ENCODE data around the gene TAOK3. TPM values are rescaled to one million over a fixed set of nuclear protein-coding genes. Genes with fewer than 3 reads are reported as not detected.

TAOK3 gene
- total RNA-seq, 4 donors from 2014 or later: 91.2 to 111 (median 93.2) TPM

DNA sequence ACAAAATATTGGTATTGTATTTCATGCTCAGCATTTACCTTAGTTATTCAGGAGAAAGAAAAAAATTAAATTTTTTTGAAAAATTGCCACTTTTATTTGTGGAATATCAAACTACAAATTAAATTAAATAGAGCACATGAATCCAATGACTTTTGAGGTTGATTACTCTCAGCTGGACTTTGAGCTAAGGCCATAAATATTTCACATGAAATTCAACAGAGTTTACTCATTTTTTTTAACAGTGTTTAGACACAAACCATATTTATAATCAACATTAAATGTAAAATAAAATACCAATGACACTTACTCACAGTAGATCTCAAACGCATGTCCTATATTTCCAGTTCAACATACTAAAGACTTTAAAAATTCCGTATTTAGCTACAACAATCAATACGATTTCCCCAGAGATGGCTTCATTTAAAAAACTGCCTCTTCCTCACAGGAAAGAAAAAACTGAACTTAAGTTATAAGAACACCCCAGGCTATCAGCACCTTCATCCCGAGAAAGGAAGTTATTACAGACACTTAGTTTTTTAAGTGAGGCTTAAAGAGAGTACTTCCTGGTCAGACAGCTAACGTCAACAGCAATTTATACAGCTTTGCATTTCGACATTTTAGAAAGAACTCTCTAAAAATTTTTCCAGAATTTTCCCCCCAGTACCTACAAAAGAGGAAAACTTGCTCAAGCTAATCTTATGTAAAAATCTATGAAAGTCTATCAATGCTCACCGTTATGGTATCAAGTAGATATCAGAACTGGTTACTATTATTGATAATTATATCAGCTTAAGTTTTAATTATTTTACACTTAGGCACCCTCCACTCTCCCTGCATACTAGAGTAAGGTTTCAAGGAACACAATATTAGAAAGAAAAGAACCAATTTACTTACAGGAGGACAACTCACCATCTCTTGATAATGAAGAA, 13.8 kb downstream of the TAOK3 start:
- Histone ChIP-seq H3K4me3 (peak overlapping the region; percentile 26 to 37 (median 30)), H3K9me3 (no peaks in the 10 kb centered on the region), H3K27me3 (no peaks in the 10 kb centered on the region), H3K27ac (peak overlapping the region; percentile 50 to 72 (median 56)), H3K4me1 (peaks cover 0 to 30% (median 7%) of the 10 kb centered on the region in 4 donors), H3K36me3 (no peaks in the 10 kb centered on the region)
- DNase-seq: no peak
- TF ChIP-seq, protein P1, sequence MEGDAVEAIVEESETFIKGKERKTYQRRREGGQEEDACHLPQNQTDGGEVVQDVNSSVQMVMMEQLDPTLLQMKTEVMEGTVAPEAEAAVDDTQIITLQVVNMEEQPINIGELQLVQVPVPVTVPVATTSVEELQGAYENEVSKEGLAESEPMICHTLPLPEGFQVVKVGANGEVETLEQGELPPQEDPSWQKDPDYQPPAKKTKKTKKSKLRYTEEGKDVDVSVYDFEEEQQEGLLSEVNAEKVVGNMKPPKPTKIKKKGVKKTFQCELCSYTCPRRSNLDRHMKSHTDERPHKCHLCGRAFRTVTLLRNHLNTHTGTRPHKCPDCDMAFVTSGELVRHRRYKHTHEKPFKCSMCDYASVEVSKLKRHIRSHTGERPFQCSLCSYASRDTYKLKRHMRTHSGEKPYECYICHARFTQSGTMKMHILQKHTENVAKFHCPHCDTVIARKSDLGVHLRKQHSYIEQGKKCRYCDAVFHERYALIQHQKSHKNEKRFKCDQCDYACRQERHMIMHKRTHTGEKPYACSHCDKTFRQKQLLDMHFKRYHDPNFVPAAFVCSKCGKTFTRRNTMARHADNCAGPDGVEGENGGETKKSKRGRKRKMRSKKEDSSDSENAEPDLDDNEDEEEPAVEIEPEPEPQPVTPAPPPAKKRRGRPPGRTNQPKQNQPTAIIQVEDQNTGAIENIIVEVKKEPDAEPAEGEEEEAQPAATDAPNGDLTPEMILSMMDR (IDR thresholded peaks at IDR 0.05): no peak
- TF ChIP-seq POLR2A (IDR thresholded peaks at IDR 0.05): no peak

DNA sequence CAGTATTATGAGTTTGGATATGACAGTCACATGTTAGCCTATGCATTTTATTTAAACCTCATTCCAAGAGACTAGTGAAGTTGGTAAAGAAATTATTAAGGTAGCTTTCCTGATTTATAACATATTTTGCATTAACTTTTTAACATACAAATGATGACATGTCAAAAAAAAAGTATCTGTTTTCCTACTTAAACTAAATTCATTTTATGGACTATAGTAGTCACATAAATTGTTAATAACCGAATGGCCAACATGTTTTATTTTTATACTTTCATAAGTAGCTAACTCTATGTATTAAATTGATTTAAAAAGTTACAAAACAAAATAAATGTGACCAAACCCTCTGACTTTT, 14.7 kb downstream of the TAOK3 start:
- Histone ChIP-seq H3K4me1 (peaks cover 0 to 30% (median 7%) of the 10 kb centered on the region in 4 donors), H3K27me3 (no peaks in the 10 kb centered on the region), H3K36me3 (no peaks in the 10 kb centered on the region), H3K9me3 (no peaks in the 10 kb centered on the region), H3K27ac (peak overlapping the region in 1 of 4 donors; percentile 72), H3K4me3 (peak overlapping the region in 1 of 4 donors; percentile 37)
- no peak for DNase-seq
- TF ChIP-seq POLR2A (IDR thresholded peaks at IDR 0.05): no peak
- TF ChIP-seq, protein P1 (IDR thresholded peaks at IDR 0.05): no peak

DNA sequence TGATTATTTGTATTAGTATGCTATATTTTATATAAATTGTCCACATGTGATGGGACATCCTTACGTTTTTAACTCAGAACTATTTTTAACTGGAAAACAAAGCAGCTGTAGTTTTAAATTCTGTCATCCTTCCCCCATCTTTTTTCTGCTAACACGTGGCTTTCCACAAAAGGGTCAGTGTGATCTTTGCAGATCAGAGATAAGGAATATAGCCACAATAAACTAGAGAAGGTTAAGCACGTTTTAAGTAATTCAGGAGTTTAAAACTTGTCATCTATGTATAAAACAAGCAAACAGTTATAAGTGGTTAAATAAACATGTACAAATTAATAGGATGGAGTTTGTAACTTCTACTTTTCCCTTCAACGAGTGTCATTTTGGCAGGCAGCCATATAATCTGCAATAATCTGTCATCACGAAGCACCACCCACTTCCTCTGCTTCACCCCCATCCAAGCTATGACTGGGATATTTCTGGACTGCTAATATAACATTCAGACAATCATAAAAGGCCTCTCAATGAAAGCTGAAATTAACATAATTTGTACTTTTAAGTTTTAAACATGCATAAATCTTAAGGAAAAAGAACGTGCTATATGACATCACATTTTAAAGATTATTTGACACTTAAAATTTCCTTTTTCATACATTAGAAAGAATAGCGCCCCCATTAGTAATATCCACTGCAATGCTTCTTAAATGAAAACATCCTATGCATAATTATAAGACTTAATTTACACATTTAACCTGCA, 15.3 kb downstream of the TAOK3 start:
- Histone ChIP-seq H3K4me3 (peak overlapping the region in 1 of 4 donors; percentile 3), H3K36me3 (no peaks in the 10 kb centered on the region), H3K4me1 (peaks cover 0 to 30% (median 7%) of the 10 kb centered on the region in 4 donors), H3K27me3 (no peaks in the 10 kb centered on the region), H3K9me3 (no peaks in the 10 kb centered on the region), H3K27ac (peak overlapping the region; percentile 2 to 72 (median 37))
- TF ChIP-seq, protein P1 (IDR thresholded peaks at IDR 0.05): peak in 1 of 6 experiments; percentile 17
- no peak for TF ChIP-seq POLR2A (IDR thresholded peaks at IDR 0.05)
- peak in 2 of 3 donors; percentile 64 to 76 for DNase-seq

DNA sequence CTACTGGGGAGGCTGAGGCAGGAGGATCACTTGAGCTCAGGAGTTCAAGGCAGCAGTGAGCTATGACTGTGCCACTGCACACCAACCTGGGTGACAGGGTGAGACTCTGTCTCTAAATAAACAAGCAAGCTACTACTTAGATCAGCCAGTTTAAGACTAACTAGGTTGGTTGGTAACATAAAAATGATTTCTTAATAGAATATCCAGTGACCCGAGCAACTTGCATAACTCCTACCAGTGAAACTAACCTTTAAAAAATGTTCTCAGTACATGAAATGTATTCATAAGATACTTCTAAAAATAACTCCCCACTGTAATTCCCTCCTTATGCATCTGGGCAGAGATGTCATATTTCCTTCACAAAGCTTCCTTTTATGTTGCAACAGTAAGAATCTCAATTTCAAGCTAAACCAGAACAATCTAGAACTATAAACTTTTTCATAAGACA, 15.9 kb downstream of the TAOK3 start:
- H3K4me3 ChIP-seq: no peak overlapping the region

DNA sequence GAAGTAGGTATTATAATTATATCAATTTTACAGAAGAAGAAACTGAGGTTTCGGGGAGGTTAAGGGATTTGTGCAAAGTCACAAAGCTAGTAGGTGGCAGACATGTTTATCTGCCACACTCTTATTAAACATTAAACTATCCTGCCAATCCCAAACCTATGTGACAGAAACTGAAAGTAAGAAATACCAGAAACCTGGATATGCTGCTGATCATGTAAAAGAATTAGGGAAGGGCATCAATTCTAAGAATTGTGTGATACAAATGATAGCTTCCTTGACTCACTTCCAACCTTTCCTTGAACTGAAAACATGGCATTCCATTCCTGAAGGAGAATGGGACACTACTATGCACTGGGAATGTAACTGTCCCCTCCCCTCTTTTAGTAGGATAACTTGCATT, 16.9 kb downstream of the TAOK3 start:
- DNase-seq: no peak
- H3K27me3 ChIP-seq: no peaks in the 10 kb centered on the region
- no peaks in the 10 kb centered on the region for H3K9me3 ChIP-seq
- TF ChIP-seq, protein P1 (IDR thresholded peaks at IDR 0.05): no peak
- no peak for TF ChIP-seq POLR2A (IDR thresholded peaks at IDR 0.05)
- H3K4me3 ChIP-seq: no peak overlapping the region
- peak overlapping the region in 1 of 4 donors; percentile 43 for H3K27ac ChIP-seq
- H3K36me3 ChIP-seq: no peaks in the 10 kb centered on the region
- H3K4me1 ChIP-seq: peaks cover 0 to 30% (median 7%) of the 10 kb centered on the region in 4 donors

More for the DNA sequence above, 15.9 kb downstream of the TAOK3 start:
- Histone ChIP-seq H3K27ac (peak overlapping the region; percentile 2 to 72 (median 37)), H3K4me1 (peaks cover 0 to 30% (median 7%) of the 10 kb centered on the region in 4 donors), H3K36me3 (no peaks in the 10 kb centered on the region), H3K9me3 (no peaks in the 10 kb centered on the region), H3K27me3 (no peaks in the 10 kb centered on the region)
- DNase-seq: no peak
- TF ChIP-seq, protein P1 (IDR thresholded peaks at IDR 0.05): no peak
- no peak for TF ChIP-seq POLR2A (IDR thresholded peaks at IDR 0.05)

Measured in Peyer's patch (tissue), 4 donors.